Measurements from ENCODE around the gene KMT2D. TPM values are rescaled to one million over a fixed set of nuclear protein-coding genes. Genes with fewer than 3 reads are reported as not detected.

Gene KMT2D
- total and polyA plus RNA-seq, 8 donors = 3.2 to 220 (median 82.3) TPM

- H3K36me3 ChIP-seq = peaks cover 49 to 67% (median 65%) of the 10 kb centered on the region in 4 donors
- intact Hi-C loops (cut with DNase I; ENCODE audit: low total_unique reads) = no loop called here
- H3K4me3 ChIP-seq = no peak overlapping the region
- H3K27me3 ChIP-seq = no peaks in the 10 kb centered on the region
- no peak for DNase-seq
- H3K4me1 ChIP-seq = peaks cover 28 to 58% (median 50%) of the 10 kb centered on the region in 4 donors
- H3K27ac ChIP-seq = peak overlapping the region in 2 of 5 donors; percentile 39 to 50
- H3K9me3 ChIP-seq = no peaks in the 10 kb centered on the region
- 76 to 87% (median 82%) methylated on average over 9 of the region's 9 CpGs for WGBS, 5 donors
- TF ChIP-seq EP300 (IDR thresholded peaks at IDR 0.05) (no peak), CTCF (IDR thresholded peaks at IDR 0.05) (no peak), POLR2A (IDR thresholded peaks at IDR 0.05) (no peak), POLR2AphosphoS5 (IDR thresholded peaks at IDR 0.05) (no peak)
Observed at GRCh38 chr12:49105504-49106084, 45.0 kb upstream of the KMT2D start.

- intact Hi-C loops (cut with DNase I; ENCODE audit: low total_unique reads) = no loop called here
- no peak overlapping the region for H3K4me3 ChIP-seq
- no peak for TF ChIP-seq EP300 (IDR thresholded peaks at IDR 0.05)
- TF ChIP-seq POLR2AphosphoS5 (IDR thresholded peaks at IDR 0.05) = no peak
- peaks cover 57 to 75% (median 72%) of the 10 kb centered on the region in 4 donors for H3K36me3 ChIP-seq
- H3K27ac ChIP-seq = no peak overlapping the region
- no peaks in the 10 kb centered on the region for H3K27me3 ChIP-seq
- WGBS, 5 donors = 75 to 78% (median 78%) methylated on average over 3 of the region's 3 CpGs; no CpG with 5 or more reads in 1 of the 5 donors
- H3K4me1 ChIP-seq = peaks cover 28 to 57% (median 50%) of the 10 kb centered on the region in 4 donors
- no peaks in the 10 kb centered on the region for H3K9me3 ChIP-seq
- DNase-seq = no peak
Observed at GRCh38 chr12:49104822-49105221, 44.2 kb upstream of the KMT2D start.

- Histone ChIP-seq H3K9me3 (no peaks in the 10 kb centered on the region), H3K36me3 (peaks cover 71 to 90% (median 89%) of the 10 kb centered on the region in 4 donors), H3K4me1 (peaks cover 0 to 12% (median 12%) of the 10 kb centered on the region in 4 donors), H3K27me3 (no peaks in the 10 kb centered on the region), H3K27ac (no peak overlapping the region), H3K4me3 (no peak overlapping the region)
- intact Hi-C loops (cut with DNase I; ENCODE audit: low total_unique reads) = no loop called here
- WGBS, 5 donors = 93 to 97% (median 96%) methylated on average over 6 of the region's 6 CpGs
- TF ChIP-seq POLR2AphosphoS5 (IDR thresholded peaks at IDR 0.05) (no peak), EP300 (IDR thresholded peaks at IDR 0.05) (no peak), POLR2A (IDR thresholded peaks at IDR 0.05) (no peak), CTCF (IDR thresholded peaks at IDR 0.05) (no peak)
- DNase-seq = no peak
Observed at GRCh38 chr12:49100380-49100779, 39.8 kb upstream of the KMT2D start.

GRCh38 chr12:49098703-49099102, 38.1 kb upstream of the KMT2D start:
- Histone ChIP-seq H3K4me1 (peaks cover 9 to 15% (median 13%) of the 10 kb centered on the region in 4 donors), H3K27me3 (peaks cover 7 to 16% (median 12%) of the 10 kb centered on the region in 3 donors), H3K9me3 (no peaks in the 10 kb centered on the region), H3K36me3 (peaks cover 58 to 73% (median 72%) of the 10 kb centered on the region in 4 donors), H3K4me3 (no peak overlapping the region), H3K27ac (no peak overlapping the region)
- 87 to 96% (median 92%) methylated on average over 2 of the region's 2 CpGs for WGBS, 5 donors
- no peak for DNase-seq
- TF ChIP-seq POLR2A (IDR thresholded peaks at IDR 0.05) (no peak), POLR2AphosphoS5 (IDR thresholded peaks at IDR 0.05) (no peak), EP300 (IDR thresholded peaks at IDR 0.05) (no peak)
- intact Hi-C loops (cut with DNase I; ENCODE audit: low total_unique reads) = no loop called here

GRCh38 chr12:49098035-49098451, 37.4 kb upstream of the KMT2D start:
- TF ChIP-seq CTCF (IDR thresholded peaks at IDR 0.05) = peak in 5 of 7 experiments; percentile 60 to 81 (median 75)
- no peak for TF ChIP-seq EP300 (IDR thresholded peaks at IDR 0.05)
- no peak for TF ChIP-seq POLR2AphosphoS5 (IDR thresholded peaks at IDR 0.05)
- intact Hi-C loops (cut with DNase I; ENCODE audit: low total_unique reads) = no loop called here
- Histone ChIP-seq H3K27me3 (peaks cover 12 to 23% (median 19%) of the 10 kb centered on the region in 3 donors), H3K4me1 (peaks cover 9 to 21% (median 17%) of the 10 kb centered on the region in 4 donors), H3K27ac (no peak overlapping the region), H3K9me3 (no peaks in the 10 kb centered on the region), H3K4me3 (no peak overlapping the region), H3K36me3 (peaks cover 52 to 66% (median 66%) of the 10 kb centered on the region in 4 donors)
- peak; percentile 61 to 69 for DNase-seq
- 52 to 71% (median 69%) methylated on average over 4 of the region's 4 CpGs for WGBS, 5 donors
